Ovary (tissue), 3 donors: ENCODE data around the gene BAZ1A.

Source experiments
- POLR2A ChIP-seq: fragments of 450-650 bp; IDR thresholded peaks from one replicate; pipeline ENCODE4 v1.6.1; 2017; ENCODE audit warnings: antibody characterized with exemption, mild to moderate bottlenecking, moderate library complexity
- TF ChIP-seq, protein P1 (sequence below), 3 donors: fragments of 450-650 bp in 2 of 3; fragments of 200-600 bp in 1 of 3; IDR thresholded peaks; one replicate each; pipeline versions ENCODE4 v1.5.1 to v1.8.0; 2016 to 2022; ENCODE audit warnings: antibody characterized with exemption in 3 of 3, mild to moderate bottlenecking in 1 of 3
- donor health status: DM: no; HTN: no; CAD: no.

DNA sequence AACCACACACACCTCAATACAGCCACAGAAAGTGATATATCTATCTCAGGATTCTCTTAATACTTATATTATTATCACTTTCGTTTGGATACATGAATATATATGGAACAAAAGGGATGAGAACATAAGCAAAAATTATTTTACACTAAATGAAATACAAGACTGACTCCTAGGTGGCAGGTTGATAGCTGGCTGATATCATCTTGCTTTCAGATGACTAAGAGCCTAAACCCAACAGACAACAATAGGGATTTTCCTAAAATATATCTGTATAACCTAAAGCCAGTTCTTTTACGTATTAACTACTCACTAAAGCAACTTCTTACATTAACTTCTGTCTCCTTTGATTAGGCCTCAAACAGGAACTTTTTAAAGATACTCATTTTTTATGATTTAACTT, 65.1 kb downstream of the BAZ1A start:
- TF ChIP-seq, protein P1, sequence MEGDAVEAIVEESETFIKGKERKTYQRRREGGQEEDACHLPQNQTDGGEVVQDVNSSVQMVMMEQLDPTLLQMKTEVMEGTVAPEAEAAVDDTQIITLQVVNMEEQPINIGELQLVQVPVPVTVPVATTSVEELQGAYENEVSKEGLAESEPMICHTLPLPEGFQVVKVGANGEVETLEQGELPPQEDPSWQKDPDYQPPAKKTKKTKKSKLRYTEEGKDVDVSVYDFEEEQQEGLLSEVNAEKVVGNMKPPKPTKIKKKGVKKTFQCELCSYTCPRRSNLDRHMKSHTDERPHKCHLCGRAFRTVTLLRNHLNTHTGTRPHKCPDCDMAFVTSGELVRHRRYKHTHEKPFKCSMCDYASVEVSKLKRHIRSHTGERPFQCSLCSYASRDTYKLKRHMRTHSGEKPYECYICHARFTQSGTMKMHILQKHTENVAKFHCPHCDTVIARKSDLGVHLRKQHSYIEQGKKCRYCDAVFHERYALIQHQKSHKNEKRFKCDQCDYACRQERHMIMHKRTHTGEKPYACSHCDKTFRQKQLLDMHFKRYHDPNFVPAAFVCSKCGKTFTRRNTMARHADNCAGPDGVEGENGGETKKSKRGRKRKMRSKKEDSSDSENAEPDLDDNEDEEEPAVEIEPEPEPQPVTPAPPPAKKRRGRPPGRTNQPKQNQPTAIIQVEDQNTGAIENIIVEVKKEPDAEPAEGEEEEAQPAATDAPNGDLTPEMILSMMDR (IDR thresholded peaks at IDR 0.05): no peak
- no peak for TF ChIP-seq POLR2A
